ENCODE measurements around the gene KY. TPM values are rescaled to one million over a fixed set of nuclear protein-coding genes. Genes with fewer than 3 reads are reported as not detected.

Gene KY
- total RNA-seq, 2 experiments from 2014 or later = not detected

DNA sequence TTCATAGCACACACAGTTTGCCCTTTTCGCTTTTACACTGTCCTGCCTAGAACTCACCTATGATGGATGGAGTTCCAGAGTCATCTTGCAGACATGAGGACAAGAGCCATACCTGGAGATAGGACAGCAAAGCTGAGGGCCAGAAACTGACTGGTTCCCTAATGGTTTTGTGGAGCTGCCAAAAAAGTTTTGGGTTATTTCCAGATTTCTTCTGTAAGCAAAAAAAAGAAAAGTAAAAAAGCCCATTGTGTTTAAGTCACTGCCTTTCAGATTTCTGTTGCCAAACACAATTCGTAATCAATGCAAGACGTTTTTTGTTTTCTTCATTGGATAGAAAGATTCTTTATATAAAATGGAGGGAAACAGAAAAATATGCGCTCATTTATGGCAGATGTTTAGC lies 42.4 kb upstream of the KY start:
- CTCF ChIA-PET (ENCODE audit: unreplicated experiment) = no interaction called here
- H3K4me3 ChIP-seq (ENCODE audit: low read depth, low read length, poor library complexity, severe bottlenecking) = no peak overlapping the region
- POLR2A ChIA-PET = interaction anchor here (0.6 kb wide), 1 partner anchor 10 kb away, joined by 4 read pairs; no protein-coding TSS in a partner anchor
- H3K36me3 ChIP-seq (ENCODE audit: insufficient read depth, low read length) = no peaks in the 10 kb centered on the region
- no peaks in the 10 kb centered on the region for H4K20me1 ChIP-seq (ENCODE audit: insufficient read depth, low read length)
- DNase-seq (ENCODE audit: low spot score) = no peak
- H3K79me2 ChIP-seq (ENCODE audit: insufficient read depth, low read depth, low read length) = no peaks in the 10 kb centered on the region
- no peak overlapping the region for H3K27ac ChIP-seq (ENCODE audit: low read depth, low read length, poor library complexity, severe bottlenecking)
- no peaks in the 10 kb centered on the region for H3K4me1 ChIP-seq (ENCODE audit: insufficient read depth, low read length, poor library complexity, severe bottlenecking)
- H3K4me2 ChIP-seq (ENCODE audit: low read length) = no peak overlapping the region
- no peaks in the 10 kb centered on the region for H3K9me2 ChIP-seq (ENCODE audit: insufficient read depth, low read length)
- no peak overlapping the region for H2AFZ ChIP-seq (ENCODE audit: low read length)
- intact Hi-C loops (cut with micrococcal nuclease; ENCODE audit: unreplicated experiment) = no loop called here
- BruUV-seq (replicated peaks) = no TSS peak
- TF ChIP-seq EZH2phosphoT487 (IDR thresholded peaks at IDR 0.05; ENCODE audit: borderline replicate concordance, low read depth, low read length) = no peak
- TF ChIP-seq, protein P1, sequence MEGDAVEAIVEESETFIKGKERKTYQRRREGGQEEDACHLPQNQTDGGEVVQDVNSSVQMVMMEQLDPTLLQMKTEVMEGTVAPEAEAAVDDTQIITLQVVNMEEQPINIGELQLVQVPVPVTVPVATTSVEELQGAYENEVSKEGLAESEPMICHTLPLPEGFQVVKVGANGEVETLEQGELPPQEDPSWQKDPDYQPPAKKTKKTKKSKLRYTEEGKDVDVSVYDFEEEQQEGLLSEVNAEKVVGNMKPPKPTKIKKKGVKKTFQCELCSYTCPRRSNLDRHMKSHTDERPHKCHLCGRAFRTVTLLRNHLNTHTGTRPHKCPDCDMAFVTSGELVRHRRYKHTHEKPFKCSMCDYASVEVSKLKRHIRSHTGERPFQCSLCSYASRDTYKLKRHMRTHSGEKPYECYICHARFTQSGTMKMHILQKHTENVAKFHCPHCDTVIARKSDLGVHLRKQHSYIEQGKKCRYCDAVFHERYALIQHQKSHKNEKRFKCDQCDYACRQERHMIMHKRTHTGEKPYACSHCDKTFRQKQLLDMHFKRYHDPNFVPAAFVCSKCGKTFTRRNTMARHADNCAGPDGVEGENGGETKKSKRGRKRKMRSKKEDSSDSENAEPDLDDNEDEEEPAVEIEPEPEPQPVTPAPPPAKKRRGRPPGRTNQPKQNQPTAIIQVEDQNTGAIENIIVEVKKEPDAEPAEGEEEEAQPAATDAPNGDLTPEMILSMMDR (conservative IDR thresholded peaks at IDR 0.05; ENCODE audit: low read length) = no peak
- no peaks in the 10 kb centered on the region for H3K9me3 ChIP-seq (ENCODE audit: low read length)

DNA sequence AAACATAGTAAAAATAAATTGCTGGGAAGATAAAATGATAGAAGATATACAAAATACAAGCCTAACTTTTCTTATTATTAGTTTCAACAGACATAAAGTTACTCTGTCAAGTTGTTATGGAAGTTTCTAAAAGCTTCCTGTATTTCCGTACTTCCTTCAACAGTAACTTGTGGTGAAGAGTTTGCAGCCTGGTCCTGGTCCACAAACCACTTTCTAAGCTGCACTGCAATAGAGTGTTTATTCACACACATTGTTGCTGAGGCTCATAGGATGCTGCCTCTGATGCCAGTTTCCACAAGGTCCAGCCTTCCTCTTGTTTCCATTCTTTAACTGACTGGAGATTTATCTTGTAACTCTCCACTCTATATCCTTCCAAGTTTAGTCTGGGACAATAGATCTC lies 39.4 kb upstream of the KY start:
- Histone ChIP-seq H3K4me2 (ENCODE audit: low read length) (no peak overlapping the region), H3K4me1 (ENCODE audit: insufficient read depth, low read length, poor library complexity, severe bottlenecking) (no peaks in the 10 kb centered on the region), H3K9me3 (ENCODE audit: low read length) (no peaks in the 10 kb centered on the region), H2AFZ (ENCODE audit: low read length) (no peak overlapping the region), H3K4me3 (ENCODE audit: low read depth, low read length, poor library complexity, severe bottlenecking) (no peak overlapping the region), H4K20me1 (ENCODE audit: insufficient read depth, low read length) (no peaks in the 10 kb centered on the region), H3K36me3 (ENCODE audit: insufficient read depth, low read length) (no peaks in the 10 kb centered on the region), H3K79me2 (ENCODE audit: insufficient read depth, low read depth, low read length) (no peaks in the 10 kb centered on the region), H3K9me2 (ENCODE audit: insufficient read depth, low read length) (no peaks in the 10 kb centered on the region), H3K27ac (ENCODE audit: low read depth, low read length, poor library complexity, severe bottlenecking) (no peak overlapping the region)
- CTCF ChIA-PET (ENCODE audit: unreplicated experiment) = no interaction called here
- intact Hi-C loops (cut with micrococcal nuclease; ENCODE audit: unreplicated experiment) = no loop called here
- POLR2A ChIA-PET = no interaction called here
- no peak for TF ChIP-seq EZH2phosphoT487 (IDR thresholded peaks at IDR 0.05; ENCODE audit: borderline replicate concordance, low read depth, low read length)
- TF ChIP-seq, protein P1 (conservative IDR thresholded peaks at IDR 0.05; ENCODE audit: low read length) = no peak
- DNase-seq (ENCODE audit: low spot score) = no peak
- no TSS peak for BruUV-seq (replicated peaks)

DNA sequence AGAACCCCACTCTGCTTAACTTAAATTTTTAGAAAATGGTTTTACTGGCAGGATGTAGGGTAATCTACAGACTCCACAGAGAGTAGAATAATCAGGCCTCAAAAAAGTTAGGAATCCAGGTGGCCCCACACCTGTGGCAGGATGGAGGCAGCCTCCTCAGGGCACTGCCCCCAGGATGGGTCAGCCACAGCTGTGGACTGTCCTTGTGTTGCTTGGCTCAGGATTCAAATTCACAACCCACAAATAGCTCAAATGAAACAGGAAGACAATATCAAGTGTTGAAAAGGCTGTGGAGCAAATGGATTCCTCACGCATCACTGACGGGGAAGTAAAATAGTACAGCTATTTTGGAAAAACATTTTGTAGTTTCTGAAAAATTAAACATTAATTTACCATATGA lies 36.8 kb upstream of the KY start:
- Histone ChIP-seq H3K4me3 (ENCODE audit: low read depth, low read length, poor library complexity, severe bottlenecking) (no peak overlapping the region), H3K4me2 (ENCODE audit: low read length) (no peak overlapping the region), H3K79me2 (ENCODE audit: insufficient read depth, low read depth, low read length) (no peaks in the 10 kb centered on the region), H3K27ac (ENCODE audit: low read depth, low read length, poor library complexity, severe bottlenecking) (no peak overlapping the region), H3K9me3 (ENCODE audit: low read length) (no peaks in the 10 kb centered on the region), H4K20me1 (ENCODE audit: insufficient read depth, low read length) (no peaks in the 10 kb centered on the region), H2AFZ (ENCODE audit: low read length) (no peak overlapping the region), H3K4me1 (ENCODE audit: insufficient read depth, low read length, poor library complexity, severe bottlenecking) (no peaks in the 10 kb centered on the region), H3K9me2 (ENCODE audit: insufficient read depth, low read length) (no peaks in the 10 kb centered on the region), H3K36me3 (ENCODE audit: insufficient read depth, low read length) (no peaks in the 10 kb centered on the region)
- BruUV-seq (replicated peaks) = no TSS peak
- DNase-seq (ENCODE audit: low spot score) = no peak
- no peak for TF ChIP-seq EZH2phosphoT487 (IDR thresholded peaks at IDR 0.05; ENCODE audit: borderline replicate concordance, low read depth, low read length)
- TF ChIP-seq, protein P1 (conservative IDR thresholded peaks at IDR 0.05; ENCODE audit: low read length) = no peak
- intact Hi-C loops (cut with micrococcal nuclease; ENCODE audit: unreplicated experiment) = no loop called here
- ChIA-PET POLR2A (no interaction called here), CTCF (ENCODE audit: unreplicated experiment) (no interaction called here)

All from OCI-LY7 (cell line).